Natural killer cell treated with Interleukin-12 subunit alpha and Interleukin-12 subunit beta and Interleukin-15 and Interleukin-18, amount 100 ng/mL, for 72 hours (primary cell): ENCODE measurements around the gene HLA-DQB1. TPM values are rescaled to one million over a fixed set of nuclear protein-coding genes. Genes with fewer than 3 reads are reported as not detected.
A peak's percentile ranks its signal among the peaks of the same experiment; 100 is the strongest.
"Not testable (repeated sequence)": the region's sequence is repeated elsewhere in the genome, so short reads cannot be mapped to it uniquely, and the experiment has no call there.

ENCODE experiments used
- ATAC-seq, 2 donors: fragments of 150-1000 bp; cut with Tn5 transposase in 1 of 2; sonication (Bioruptor Pico), chemical (Tn5 transposase) in 1 of 2; 2 replicates each; pipeline ENCODE4 v1.10.0; 2021
- DNase-seq: peaks from one replicate; pipeline ENCODE4 v3.0.0; 2022; ENCODE audit warnings: low spot score
- H3K27ac Mint-ChIP-seq, 2 donors: 1 replicate in 1 of 2; 2 replicates in 1 of 2; pipeline ENCODE4 v1.8.0; 2022; ENCODE audit warnings: mixed read lengths in 2 of 2, mild to moderate bottlenecking in 1 of 2, moderate library complexity in 1 of 2
- H3K27me3 Mint-ChIP-seq, 2 donors: 1 replicate in 1 of 2; 2 replicates in 1 of 2; pipeline ENCODE4 v1.8.0; 2022; ENCODE audit warnings: mixed read lengths in 2 of 2
- H3K36me3 Mint-ChIP-seq: one replicate; pipeline ENCODE4 v1.8.0; 2022; ENCODE audit warnings: mixed read lengths
- H3K4me1 Mint-ChIP-seq, 2 donors: 1 replicate in 1 of 2; 2 replicates in 1 of 2; pipeline ENCODE4 v1.8.0; 2022; ENCODE audit warnings: low read depth in 2 of 2, mixed read lengths in 2 of 2, mild to moderate bottlenecking in 1 of 2
- H3K4me3 Mint-ChIP-seq: one replicate; pipeline ENCODE4 v1.8.0; 2022; ENCODE audit warnings: mixed read lengths
- H3K9me3 Mint-ChIP-seq: 2 replicates; pipeline ENCODE4 v1.8.0; 2022; ENCODE audit warnings: mixed read lengths
- total RNA-seq, 2 donors: library from RNA; stranded (reverse); gene quantifications; one replicate each; pipeline ENCODE4 v1.2.3, GENCODE V29; 2022

The HLA-DQB1 gene
- total RNA-seq, 2 donors from 2014 or later, result 21.0 to 48.6 TPM

DNA sequence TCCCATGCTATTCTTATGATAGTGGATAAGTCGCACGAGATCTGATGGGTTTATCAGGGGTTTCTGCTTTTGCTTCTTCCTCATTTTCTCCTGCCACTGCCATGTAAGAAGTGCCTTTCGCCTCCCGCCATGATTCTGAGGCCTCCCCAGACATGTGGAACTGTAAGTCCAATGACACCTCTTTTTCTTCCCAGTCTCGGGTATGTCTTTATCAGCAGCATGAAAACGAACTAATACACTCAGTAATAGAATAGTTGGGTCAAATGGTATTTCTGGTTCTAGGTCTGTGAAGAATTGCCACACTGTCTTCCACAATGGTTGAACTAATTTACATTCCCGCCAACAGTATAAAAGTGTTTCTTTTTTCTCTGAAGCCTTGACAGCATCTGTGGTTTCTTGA lies 7.7 kb upstream of the HLA-DQB1 start:
- H3K27me3 Mint-ChIP-seq, H3K9me3 Mint-ChIP-seq, H3K27ac Mint-ChIP-seq, ATAC-seq, DNase-seq, H3K4me3 Mint-ChIP-seq: not testable (repeated sequence)
- Mint-ChIP-seq H3K36me3 (peaks cover 32% of the 10 kb centered on the region), H3K4me1 (peaks cover 0 to 11% of the 10 kb centered on the region in 2 donors)

GRCh38 chr6:32671908-32672307 lies 5.5 kb upstream of the HLA-DQB1 start:
- not testable (repeated sequence) for H3K9me3 Mint-ChIP-seq, H3K27ac Mint-ChIP-seq, H3K4me3 Mint-ChIP-seq, H3K27me3 Mint-ChIP-seq, ATAC-seq, DNase-seq
- Mint-ChIP-seq H3K4me1 (peaks cover under 1 to 27% of the 10 kb centered on the region in 2 donors), H3K36me3 (peaks cover 14% of the 10 kb centered on the region)

DNA sequence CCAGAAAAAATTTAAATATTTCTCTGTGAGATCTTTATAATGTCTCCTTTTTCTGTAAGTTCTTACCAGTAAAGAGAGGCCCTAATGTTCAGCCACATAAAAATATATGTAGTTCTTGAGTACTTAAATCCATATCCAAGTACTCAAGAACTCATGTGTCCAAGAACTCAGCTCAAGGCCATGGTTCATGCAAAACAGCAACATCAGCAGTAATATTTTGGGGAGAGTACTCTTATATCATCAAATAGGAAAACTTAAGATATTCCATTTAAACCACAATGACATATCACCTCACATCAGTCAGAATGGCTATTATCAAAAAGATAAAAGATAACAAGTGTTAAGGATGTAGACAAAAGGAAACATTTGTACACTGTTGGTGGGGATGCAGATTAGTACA lies 3.4 kb upstream of the HLA-DQB1 start:
- no peak for DNase-seq
- ATAC-seq, result no peak
- Mint-ChIP-seq H3K27ac (peak overlapping the region in 1 of 2 donors; percentile 7), H3K4me3 (no peak overlapping the region), H3K36me3 (peaks cover 14% of the 10 kb centered on the region), H3K4me1 (peaks cover 18 to 44% of the 10 kb centered on the region in 2 donors), H3K27me3 (peaks cover 0 to 3% of the 10 kb centered on the region in 2 donors), H3K9me3 (peaks cover 6% of the 10 kb centered on the region)

GRCh38 chr6:32669240-32669639 lies 2.8 kb upstream of the HLA-DQB1 start:
- no peak for ATAC-seq
- Mint-ChIP-seq H3K4me3 (no peak overlapping the region), H3K27ac (peak overlapping the region in 1 of 2 donors; percentile 7), H3K27me3 (peaks cover 0 to 6% of the 10 kb centered on the region in 2 donors), H3K36me3 (peaks cover 9% of the 10 kb centered on the region), H3K9me3 (peaks cover 6% of the 10 kb centered on the region), H3K4me1 (peaks cover 21 to 39% of the 10 kb centered on the region in 2 donors)
- DNase-seq, result no peak

DNA sequence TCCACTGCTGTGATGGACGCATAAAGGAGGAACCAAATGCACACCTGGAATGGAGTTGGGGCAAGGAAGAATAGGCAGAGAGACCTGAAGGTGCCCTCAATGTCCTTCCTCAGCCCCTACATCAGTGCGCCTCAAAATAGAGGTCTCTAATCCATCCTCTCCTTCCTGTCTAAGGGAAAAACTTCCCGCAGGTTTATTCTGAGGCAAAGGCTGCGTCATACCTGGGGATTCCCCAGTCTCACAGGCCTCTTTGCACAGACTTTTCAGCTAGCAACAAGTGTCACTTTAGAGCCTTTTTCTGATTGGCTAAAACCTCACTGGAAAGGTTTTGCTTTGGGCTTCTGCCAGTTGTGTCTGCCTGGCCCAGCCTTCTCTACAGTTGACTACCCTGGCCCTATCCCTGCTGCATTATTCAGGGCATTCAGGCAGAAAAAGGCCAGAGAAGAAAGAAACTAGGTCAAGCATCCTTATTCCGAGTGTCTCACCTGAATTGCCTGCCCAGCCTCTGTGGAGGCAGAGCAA lies 1.8 kb upstream of the HLA-DQB1 start:
- ATAC-seq (peak; percentile 77), DNase-seq (peak; percentile 70)
- H3K36me3 Mint-ChIP-seq, result peaks cover 13% of the 10 kb centered on the region
- peaks cover 0 to 6% of the 10 kb centered on the region in 2 donors for H3K27me3 Mint-ChIP-seq
- peak overlapping the region; percentile 40 for H3K4me3 Mint-ChIP-seq
- peak overlapping the region; percentile 77 to 89 for H3K27ac Mint-ChIP-seq
- H3K4me1 Mint-ChIP-seq, result peaks cover 24 to 45% of the 10 kb centered on the region in 2 donors
- peaks cover 6% of the 10 kb centered on the region for H3K9me3 Mint-ChIP-seq

DNA sequence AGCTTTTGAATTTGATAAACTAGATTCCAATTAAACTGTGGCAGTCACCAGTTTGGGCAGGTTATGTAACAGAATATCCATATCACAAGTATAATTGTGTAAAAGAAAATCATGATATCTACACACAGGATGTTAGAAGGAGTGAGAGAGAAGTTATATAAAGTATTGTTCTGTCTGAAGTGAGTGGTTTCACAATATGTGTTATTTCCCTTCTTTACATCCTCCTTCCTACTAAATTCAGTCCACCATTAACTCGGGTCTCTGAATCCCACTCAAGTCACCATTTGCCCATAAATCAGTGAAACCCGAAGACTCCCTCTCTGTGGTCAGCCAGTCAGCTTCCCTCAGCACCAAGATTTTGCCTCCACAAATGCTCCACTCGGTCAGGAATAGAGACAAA lies 796 bp downstream of the HLA-DQB1 start:
- ATAC-seq, result peak; percentile 47 to 65
- Mint-ChIP-seq H3K36me3 (peaks cover 14% of the 10 kb centered on the region), H3K4me3 (peak overlapping the region; percentile 91), H3K27me3 (peaks cover 0 to 9% of the 10 kb centered on the region in 2 donors), H3K27ac (peak overlapping the region; percentile 82 to 89), H3K4me1 (peaks cover 27 to 55% of the 10 kb centered on the region in 2 donors), H3K9me3 (no peaks in the 10 kb centered on the region)
- no peak for DNase-seq

- H3K27ac Mint-ChIP-seq, result peak overlapping the region; percentile 82 to 89
- no peaks in the 10 kb centered on the region for H3K9me3 Mint-ChIP-seq
- ATAC-seq, result peak; percentile 74 to 82
- peaks cover 16% of the 10 kb centered on the region for H3K36me3 Mint-ChIP-seq
- peaks cover 0 to 6% of the 10 kb centered on the region in 2 donors for H3K27me3 Mint-ChIP-seq
- peaks cover 29 to 57% of the 10 kb centered on the region in 2 donors for H3K4me1 Mint-ChIP-seq
- peak overlapping the region; percentile 91 for H3K4me3 Mint-ChIP-seq
- peak; percentile 62 for DNase-seq
These were observed 1.6 kb downstream of the HLA-DQB1 start for GRCh38 chr6:32664827-32665362.

GRCh38 chr6:32664354-32664753 lies 2.1 kb downstream of the HLA-DQB1 start:
- peak overlapping the region; percentile 91 for H3K4me3 Mint-ChIP-seq
- ATAC-seq, result no peak
- peaks cover 0 to 6% of the 10 kb centered on the region in 2 donors for H3K27me3 Mint-ChIP-seq
- H3K36me3 Mint-ChIP-seq, result peaks cover 19% of the 10 kb centered on the region
- no peaks in the 10 kb centered on the region for H3K9me3 Mint-ChIP-seq
- DNase-seq, result no peak
- H3K27ac Mint-ChIP-seq, result peak overlapping the region; percentile 82 to 89
- peaks cover 33 to 62% of the 10 kb centered on the region in 2 donors for H3K4me1 Mint-ChIP-seq

DNA sequence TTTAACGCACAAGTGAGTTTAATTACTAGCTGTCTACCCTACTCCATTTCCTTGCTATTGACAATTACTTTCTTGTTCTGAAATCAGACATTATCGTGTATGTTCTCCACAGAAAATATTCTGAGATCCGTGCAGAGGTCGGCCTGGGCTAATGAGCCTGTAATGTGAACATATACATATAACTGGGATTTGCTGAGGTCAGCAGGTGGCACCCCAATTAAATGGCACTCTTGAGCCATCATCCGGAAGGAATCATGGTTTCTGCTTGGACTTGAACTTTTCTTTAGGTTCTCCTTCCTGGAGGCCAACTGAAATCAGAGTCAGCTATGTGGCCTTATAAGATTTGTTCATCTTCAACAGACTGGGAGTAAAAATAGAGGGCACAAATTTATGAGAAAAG lies 3.6 kb downstream of the HLA-DQB1 start:
- Mint-ChIP-seq H3K4me1 (peaks cover 38 to 61% of the 10 kb centered on the region in 2 donors), H3K27me3 (peaks cover 0 to 6% of the 10 kb centered on the region in 2 donors), H3K36me3 (peaks cover 26% of the 10 kb centered on the region), H3K27ac (peak overlapping the region; percentile 49 to 89), H3K9me3 (no peaks in the 10 kb centered on the region), H3K4me3 (peak overlapping the region; percentile 91)
- DNase-seq, result no peak
- ATAC-seq, result no peak

DNA sequence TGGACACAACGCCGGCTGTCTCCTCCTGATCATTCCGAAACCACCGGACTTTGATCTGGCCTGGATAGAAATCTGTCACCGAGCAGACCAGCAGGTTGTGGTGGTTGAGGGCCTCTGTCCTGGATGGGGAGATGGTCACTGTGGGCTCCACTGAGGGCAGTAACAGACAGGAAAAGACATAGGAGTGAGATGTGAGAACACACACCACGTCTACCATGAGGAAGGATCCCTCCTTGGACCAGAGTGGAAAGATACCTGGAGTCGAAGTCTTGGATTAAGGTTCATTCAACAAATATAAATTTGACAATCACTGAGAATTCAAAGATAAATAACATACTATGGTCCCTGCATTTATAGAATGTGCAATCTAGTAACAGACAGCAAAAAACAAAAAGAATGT lies 4.4 kb downstream of the HLA-DQB1 start:
- DNase-seq (no peak), ATAC-seq (no peak)
- peaks cover 38 to 55% of the 10 kb centered on the region in 2 donors for H3K4me1 Mint-ChIP-seq
- no peak overlapping the region for H3K4me3 Mint-ChIP-seq
- peaks cover 26% of the 10 kb centered on the region for H3K36me3 Mint-ChIP-seq
- no peaks in the 10 kb centered on the region for H3K9me3 Mint-ChIP-seq
- H3K27me3 Mint-ChIP-seq, result peaks cover 0 to 6% of the 10 kb centered on the region in 2 donors
- H3K27ac Mint-ChIP-seq, result peak overlapping the region in 1 of 2 donors; percentile 89

GRCh38 chr6:32659856-32660595 lies 6.4 kb downstream of the HLA-DQB1 start:
- no peak for ATAC-seq
- H3K36me3 Mint-ChIP-seq, result peaks cover 34% of the 10 kb centered on the region
- peaks cover 0 to 6% of the 10 kb centered on the region in 2 donors for H3K27me3 Mint-ChIP-seq
- DNase-seq, result no peak
- peak overlapping the region; percentile 12 for H3K4me3 Mint-ChIP-seq
- peaks cover 23 to 42% of the 10 kb centered on the region in 2 donors for H3K4me1 Mint-ChIP-seq
- H3K9me3 Mint-ChIP-seq, result no peaks in the 10 kb centered on the region
- H3K27ac Mint-ChIP-seq, result peak overlapping the region in 1 of 2 donors; percentile 64

GRCh38 chr6:32658268-32658897 lies 8.1 kb downstream of the HLA-DQB1 start:
- H3K4me1 Mint-ChIP-seq, result peaks cover 17 to 36% of the 10 kb centered on the region in 2 donors
- H3K4me3 Mint-ChIP-seq, result no peak overlapping the region
- H3K9me3 Mint-ChIP-seq, result no peaks in the 10 kb centered on the region
- ATAC-seq (peak in 1 of 2 donors; percentile 20), DNase-seq (no peak)
- peaks cover 0 to 4% of the 10 kb centered on the region in 2 donors for H3K27me3 Mint-ChIP-seq
- H3K27ac Mint-ChIP-seq, result peak overlapping the region in 1 of 2 donors; percentile 36
- peaks cover 29% of the 10 kb centered on the region for H3K36me3 Mint-ChIP-seq

- ATAC-seq, H3K4me3 Mint-ChIP-seq, H3K27me3 Mint-ChIP-seq, DNase-seq, H3K9me3 Mint-ChIP-seq: not testable (repeated sequence)
- Mint-ChIP-seq H3K27ac (peak overlapping the region in 1 of 2 donors; percentile 36), H3K36me3 (peaks cover 25% of the 10 kb centered on the region), H3K4me1 (peaks cover 16 to 30% of the 10 kb centered on the region in 2 donors)
These were observed 8.6 kb downstream of the HLA-DQB1 start for GRCh38 chr6:32657819-32658218.
